Measurements from ENCODE around the gene RNGTT. TPM values are rescaled to one million over a fixed set of nuclear protein-coding genes. Genes with fewer than 3 reads are reported as not detected.

Gene RNGTT
- total and polyA plus RNA-seq, 8 donors: 1.8 to 31.6 (median 5.8) TPM

DNA sequence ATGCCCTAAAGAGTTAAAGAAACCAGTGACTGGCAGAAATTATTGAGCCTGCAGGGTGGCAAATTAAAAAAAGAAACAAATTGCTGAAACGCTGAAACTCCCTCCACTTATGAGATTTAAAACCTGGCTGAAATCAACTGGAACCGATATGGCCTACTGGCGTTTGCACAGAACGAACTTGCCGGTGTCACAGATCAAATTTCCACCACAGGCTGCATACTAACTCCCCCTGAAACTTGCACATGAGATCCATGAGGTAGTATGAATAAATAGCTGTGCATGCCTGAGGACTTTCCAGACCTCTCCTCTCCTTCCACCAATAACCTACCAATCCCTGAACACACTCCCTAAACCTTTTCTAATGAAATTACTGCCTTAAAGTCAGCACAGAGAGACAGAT is 150.4 kb downstream of the RNGTT start:
- TF ChIP-seq EP300 (IDR thresholded peaks at IDR 0.05) (no peak), POLR2AphosphoS5 (IDR thresholded peaks at IDR 0.05) (no peak), POLR2A (IDR thresholded peaks at IDR 0.05) (no peak)
- TF ChIP-seq, protein P1, sequence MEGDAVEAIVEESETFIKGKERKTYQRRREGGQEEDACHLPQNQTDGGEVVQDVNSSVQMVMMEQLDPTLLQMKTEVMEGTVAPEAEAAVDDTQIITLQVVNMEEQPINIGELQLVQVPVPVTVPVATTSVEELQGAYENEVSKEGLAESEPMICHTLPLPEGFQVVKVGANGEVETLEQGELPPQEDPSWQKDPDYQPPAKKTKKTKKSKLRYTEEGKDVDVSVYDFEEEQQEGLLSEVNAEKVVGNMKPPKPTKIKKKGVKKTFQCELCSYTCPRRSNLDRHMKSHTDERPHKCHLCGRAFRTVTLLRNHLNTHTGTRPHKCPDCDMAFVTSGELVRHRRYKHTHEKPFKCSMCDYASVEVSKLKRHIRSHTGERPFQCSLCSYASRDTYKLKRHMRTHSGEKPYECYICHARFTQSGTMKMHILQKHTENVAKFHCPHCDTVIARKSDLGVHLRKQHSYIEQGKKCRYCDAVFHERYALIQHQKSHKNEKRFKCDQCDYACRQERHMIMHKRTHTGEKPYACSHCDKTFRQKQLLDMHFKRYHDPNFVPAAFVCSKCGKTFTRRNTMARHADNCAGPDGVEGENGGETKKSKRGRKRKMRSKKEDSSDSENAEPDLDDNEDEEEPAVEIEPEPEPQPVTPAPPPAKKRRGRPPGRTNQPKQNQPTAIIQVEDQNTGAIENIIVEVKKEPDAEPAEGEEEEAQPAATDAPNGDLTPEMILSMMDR (IDR thresholded peaks at IDR 0.05): no peak
- intact Hi-C loops (cut with DNase I; ENCODE audit: low total_unique reads): no loop called here
- H3K4me3 ChIP-seq: no peak overlapping the region
- no peak for DNase-seq
- no peaks in the 10 kb centered on the region for H3K36me3 ChIP-seq
- H3K4me1 ChIP-seq: no peaks in the 10 kb centered on the region
- 85 to 89% (median 87%) methylated on average over 5 of the region's 5 CpGs for WGBS, 5 donors
- H3K27ac ChIP-seq: no peak overlapping the region
- no peaks in the 10 kb centered on the region for H3K27me3 ChIP-seq
- no peaks in the 10 kb centered on the region for H3K9me3 ChIP-seq

DNA sequence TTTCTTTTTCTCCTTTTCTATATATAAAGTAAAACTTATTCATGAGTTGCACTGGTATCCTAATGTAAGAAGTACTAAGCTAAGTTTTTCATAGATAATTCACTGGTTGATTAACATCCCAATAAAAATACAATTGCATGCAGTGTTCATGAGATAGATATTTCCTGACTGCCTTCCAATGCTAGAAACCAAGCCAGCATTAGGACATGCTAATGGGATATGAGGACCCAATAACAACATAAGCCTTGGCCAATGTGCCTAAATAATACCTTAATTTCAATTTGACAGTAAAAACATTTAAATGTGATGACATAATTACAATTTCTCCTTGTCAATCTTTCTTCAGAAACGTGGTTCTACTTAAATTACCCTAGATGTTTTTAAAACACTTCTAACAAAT is 152.7 kb downstream of the RNGTT start:
- Histone ChIP-seq H3K4me1 (no peaks in the 10 kb centered on the region), H3K36me3 (peaks cover 0 to 5% (median 0%) of the 10 kb centered on the region in 4 donors), H3K27me3 (no peaks in the 10 kb centered on the region), H3K27ac (no peak overlapping the region), H3K4me3 (no peak overlapping the region), H3K9me3 (no peaks in the 10 kb centered on the region)
- intact Hi-C loops (cut with DNase I; ENCODE audit: low total_unique reads): no loop called here
- 68 to 87% (median 75%) methylated on average over 1 of the region's 1 CpG for WGBS, 5 donors
- TF ChIP-seq EP300 (IDR thresholded peaks at IDR 0.05) (no peak), POLR2A (IDR thresholded peaks at IDR 0.05) (no peak), POLR2AphosphoS5 (IDR thresholded peaks at IDR 0.05) (no peak)
- TF ChIP-seq, protein P1 (IDR thresholded peaks at IDR 0.05): no peak
- DNase-seq: no peak

DNA sequence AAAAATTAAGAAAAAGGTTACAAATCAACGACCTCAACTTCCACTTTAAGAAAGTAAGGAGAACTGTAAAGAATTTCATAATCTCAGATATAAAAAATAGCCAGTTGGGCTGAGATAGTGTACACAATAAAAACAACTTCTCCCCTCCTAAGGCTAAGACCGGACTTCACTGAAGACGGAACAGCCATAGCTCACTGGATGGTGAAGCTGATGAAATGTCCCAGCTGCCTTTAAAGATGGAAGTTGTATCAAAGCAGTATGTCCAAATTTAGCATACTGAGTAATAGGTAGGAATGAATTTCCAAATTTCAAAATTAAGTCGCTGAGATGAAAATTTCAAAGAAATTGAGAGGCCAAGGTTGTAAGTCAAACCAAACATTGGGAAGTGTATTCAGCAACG is 153.3 kb downstream of the RNGTT start:
- peaks cover 0 to 5% (median 0%) of the 10 kb centered on the region in 4 donors for H3K36me3 ChIP-seq
- no peaks in the 10 kb centered on the region for H3K4me1 ChIP-seq
- intact Hi-C loops (cut with DNase I; ENCODE audit: low total_unique reads): no loop called here
- no peaks in the 10 kb centered on the region for H3K9me3 ChIP-seq
- no peaks in the 10 kb centered on the region for H3K27me3 ChIP-seq
- H3K27ac ChIP-seq: no peak overlapping the region
- DNase-seq: no peak
- no peak for TF ChIP-seq POLR2A (IDR thresholded peaks at IDR 0.05)
- TF ChIP-seq, protein P1 (IDR thresholded peaks at IDR 0.05): no peak
- no peak for TF ChIP-seq EP300 (IDR thresholded peaks at IDR 0.05)
- no peak for TF ChIP-seq POLR2AphosphoS5 (IDR thresholded peaks at IDR 0.05)
- 90 to 96% (median 91%) methylated on average over 5 of the region's 5 CpGs for WGBS, 5 donors
- no peak overlapping the region for H3K4me3 ChIP-seq

DNA sequence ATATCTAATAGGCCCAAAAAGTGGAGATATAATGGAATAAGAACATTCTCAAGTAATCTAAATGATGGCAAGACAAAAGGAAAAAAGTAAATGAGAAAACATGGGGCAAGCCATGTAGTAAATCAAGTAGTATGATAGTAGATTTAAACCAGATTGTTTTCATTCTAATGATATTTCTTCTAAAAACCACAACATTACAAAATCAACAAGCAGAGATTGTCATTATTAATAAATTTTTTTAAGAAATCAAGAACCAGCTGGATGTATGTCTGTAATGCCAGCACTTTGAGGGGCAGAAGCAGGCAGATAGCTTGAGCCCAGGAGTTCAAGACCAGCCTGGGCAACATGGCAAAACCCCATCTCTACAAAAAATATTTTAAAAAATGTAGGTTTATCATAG is 155.0 kb downstream of the RNGTT start:
- Histone ChIP-seq H3K27ac (no peak overlapping the region), H3K4me3 (no peak overlapping the region), H3K36me3 (peaks cover 0 to 5% (median 0%) of the 10 kb centered on the region in 4 donors), H3K9me3 (no peaks in the 10 kb centered on the region), H3K4me1 (no peaks in the 10 kb centered on the region), H3K27me3 (no peaks in the 10 kb centered on the region)
- intact Hi-C loops (cut with DNase I; ENCODE audit: low total_unique reads): no loop called here
- DNase-seq: no peak
- TF ChIP-seq POLR2AphosphoS5 (IDR thresholded peaks at IDR 0.05): no peak
- no peak for TF ChIP-seq POLR2A (IDR thresholded peaks at IDR 0.05)
- TF ChIP-seq, protein P1 (IDR thresholded peaks at IDR 0.05): no peak
- no peak for TF ChIP-seq EP300 (IDR thresholded peaks at IDR 0.05)
